ENCODE data around the gene CCDC12. TPM values are rescaled to one million over a fixed set of nuclear protein-coding genes. Genes with fewer than 3 reads are reported as not detected.

CCDC12 gene
- total RNA-seq, 2 experiments from 2014 or later: 58.6 to 60.0 TPM

- peaks cover 3% of the 10 kb centered on the region for H3K4me1 Mint-ChIP-seq
These were observed 76.6 kb downstream of the CCDC12 start for GRCh38 chr3:46900007-46900292.

GRCh38 chr3:46899151-46900006, 77.2 kb downstream of the CCDC12 start:
- H3K27me3 Mint-ChIP-seq: peaks cover 14% of the 10 kb centered on the region
- no peak overlapping the region for H3K27ac Mint-ChIP-seq
- ATAC-seq (ENCODE audit: low read depth) (no peak), DNase-seq (peak; percentile 24)
- H3K4me3 Mint-ChIP-seq: no peak overlapping the region
- POLR2A ChIA-PET: no interaction called here
- no peaks in the 10 kb centered on the region for H3K9me3 Mint-ChIP-seq
- peaks cover 3% of the 10 kb centered on the region for H3K4me1 Mint-ChIP-seq
- H3K36me3 Mint-ChIP-seq: no peaks in the 10 kb centered on the region

More at GRCh38 chr3:46900007-46900292, 76.6 kb downstream of the CCDC12 start:
- DNase-seq: peak; percentile 22
- Mint-ChIP-seq H3K9me3 (no peaks in the 10 kb centered on the region), H3K27me3 (peaks cover 14% of the 10 kb centered on the region), H3K36me3 (no peaks in the 10 kb centered on the region), H3K27ac (no peak overlapping the region), H3K4me3 (no peak overlapping the region)
- POLR2A ChIA-PET: no interaction called here
- ATAC-seq (ENCODE audit: low read depth): no peak

GRCh38 chr3:46898321-46899150, 78.0 kb downstream of the CCDC12 start:
- POLR2A ChIA-PET: no interaction called here
- H3K36me3 Mint-ChIP-seq: no peaks in the 10 kb centered on the region
- peaks cover 3% of the 10 kb centered on the region for H3K4me1 Mint-ChIP-seq
- DNase-seq (peak; percentile 37), ATAC-seq (ENCODE audit: low read depth) (no peak)
- peak overlapping the region; percentile 25 for H3K4me3 Mint-ChIP-seq
- H3K27me3 Mint-ChIP-seq: peaks cover 18% of the 10 kb centered on the region
- H3K27ac Mint-ChIP-seq: no peak overlapping the region
- no peaks in the 10 kb centered on the region for H3K9me3 Mint-ChIP-seq

- Mint-ChIP-seq H3K27ac (no peak overlapping the region), H3K4me1 (peaks cover 2% of the 10 kb centered on the region), H3K9me3 (no peaks in the 10 kb centered on the region), H3K36me3 (no peaks in the 10 kb centered on the region), H3K4me3 (no peak overlapping the region), H3K27me3 (peaks cover 25% of the 10 kb centered on the region)
- POLR2A ChIA-PET: no interaction called here
- ATAC-seq (ENCODE audit: low read depth): no peak
- DNase-seq: peak; percentile 21
These were observed 78.7 kb downstream of the CCDC12 start for GRCh38 chr3:46897829-46898320.

- ATAC-seq (ENCODE audit: low read depth): no peak
- Mint-ChIP-seq H3K27me3 (peaks cover 34% of the 10 kb centered on the region), H3K4me3 (no peak overlapping the region), H3K4me1 (peaks cover 2% of the 10 kb centered on the region), H3K27ac (no peak overlapping the region), H3K9me3 (no peaks in the 10 kb centered on the region), H3K36me3 (no peaks in the 10 kb centered on the region)
- DNase-seq: peak; percentile 25
- POLR2A ChIA-PET: no interaction called here
These were observed 79.5 kb downstream of the CCDC12 start for GRCh38 chr3:46897031-46897430.

GRCh38 chr3:46896386-46896785, 80.2 kb downstream of the CCDC12 start:
- Mint-ChIP-seq H3K27ac (no peak overlapping the region), H3K9me3 (no peaks in the 10 kb centered on the region), H3K4me3 (no peak overlapping the region), H3K36me3 (no peaks in the 10 kb centered on the region), H3K4me1 (peaks cover 2% of the 10 kb centered on the region), H3K27me3 (peaks cover 40% of the 10 kb centered on the region)
- DNase-seq: peak; percentile 19
- POLR2A ChIA-PET: no interaction called here
- no peak for ATAC-seq (ENCODE audit: low read depth)

GRCh38 chr3:46895761-46896160, 80.8 kb downstream of the CCDC12 start:
- Mint-ChIP-seq H3K27me3 (peaks cover 44% of the 10 kb centered on the region), H3K36me3 (no peaks in the 10 kb centered on the region), H3K27ac (no peak overlapping the region), H3K9me3 (no peaks in the 10 kb centered on the region), H3K4me1 (peaks cover 2% of the 10 kb centered on the region), H3K4me3 (no peak overlapping the region)
- peak; percentile 24 for DNase-seq
- no peak for ATAC-seq (ENCODE audit: low read depth)
- POLR2A ChIA-PET: no interaction called here

- ATAC-seq (ENCODE audit: low read depth) (peak; percentile 70), DNase-seq (peak; percentile 82)
- peaks cover 49% of the 10 kb centered on the region for H3K27me3 Mint-ChIP-seq
- POLR2A ChIA-PET: no interaction called here
- H3K36me3 Mint-ChIP-seq: no peaks in the 10 kb centered on the region
- peaks cover 2% of the 10 kb centered on the region for H3K4me1 Mint-ChIP-seq
- no peak overlapping the region for H3K27ac Mint-ChIP-seq
- H3K4me3 Mint-ChIP-seq: no peak overlapping the region
- H3K9me3 Mint-ChIP-seq: no peaks in the 10 kb centered on the region
These were observed 81.3 kb downstream of the CCDC12 start for GRCh38 chr3:46895204-46895660.

- ATAC-seq (ENCODE audit: low read depth): no peak
- Mint-ChIP-seq H3K27ac (no peak overlapping the region), H3K27me3 (peaks cover 55% of the 10 kb centered on the region), H3K9me3 (no peaks in the 10 kb centered on the region), H3K36me3 (no peaks in the 10 kb centered on the region), H3K4me1 (peaks cover 2% of the 10 kb centered on the region), H3K4me3 (no peak overlapping the region)
- POLR2A ChIA-PET: no interaction called here
- no peak for DNase-seq
These were observed 82.3 kb downstream of the CCDC12 start for GRCh38 chr3:46894256-46894655.

- Mint-ChIP-seq H3K4me1 (no peaks in the 10 kb centered on the region), H3K4me3 (no peak overlapping the region), H3K36me3 (no peaks in the 10 kb centered on the region), H3K27ac (no peak overlapping the region), H3K9me3 (no peaks in the 10 kb centered on the region), H3K27me3 (peaks cover 50% of the 10 kb centered on the region)
- POLR2A ChIA-PET: no interaction called here
- no peak for ATAC-seq (ENCODE audit: low read depth)
- DNase-seq: no peak
These were observed 82.8 kb downstream of the CCDC12 start for GRCh38 chr3:46893763-46894162.

- DNase-seq: no peak
- POLR2A ChIA-PET: no interaction called here
- ATAC-seq (ENCODE audit: low read depth): no peak
- Mint-ChIP-seq H3K4me3 (no peak overlapping the region), H3K27ac (no peak overlapping the region), H3K27me3 (peaks cover 50% of the 10 kb centered on the region), H3K4me1 (no peaks in the 10 kb centered on the region), H3K36me3 (no peaks in the 10 kb centered on the region), H3K9me3 (no peaks in the 10 kb centered on the region)
These were observed 83.3 kb downstream of the CCDC12 start for GRCh38 chr3:46893146-46893748.

- no peak for DNase-seq
- peak overlapping the region; percentile 57 for H3K4me3 Mint-ChIP-seq
- H3K9me3 Mint-ChIP-seq: no peaks in the 10 kb centered on the region
- H3K36me3 Mint-ChIP-seq: no peaks in the 10 kb centered on the region
- peaks cover 45% of the 10 kb centered on the region for H3K27me3 Mint-ChIP-seq
- no peak overlapping the region for H3K27ac Mint-ChIP-seq
- no peaks in the 10 kb centered on the region for H3K4me1 Mint-ChIP-seq
- POLR2A ChIA-PET: no interaction called here
- ATAC-seq (ENCODE audit: low read depth): peak; percentile 25
These were observed 84.0 kb downstream of the CCDC12 start for GRCh38 chr3:46892285-46893145.

- peak overlapping the region; percentile 9 for H3K4me3 Mint-ChIP-seq
- H3K9me3 Mint-ChIP-seq: no peaks in the 10 kb centered on the region
- H3K27me3 Mint-ChIP-seq: peaks cover 49% of the 10 kb centered on the region
- H3K36me3 Mint-ChIP-seq: no peaks in the 10 kb centered on the region
- DNase-seq (no peak), ATAC-seq (ENCODE audit: low read depth) (no peak)
- no peaks in the 10 kb centered on the region for H3K4me1 Mint-ChIP-seq
- no peak overlapping the region for H3K27ac Mint-ChIP-seq
- POLR2A ChIA-PET: no interaction called here
These were observed 85.4 kb downstream of the CCDC12 start for GRCh38 chr3:46891132-46891531.

Data from activated naive CD8-positive, alpha-beta T cell treated with anti-CD3 and anti-CD28 coated beads, Interleukin-2, amount 10 ng/mL, durations not matched to agents 7 days and 5 days (primary cell).